Measurements from ENCODE around the gene MILR1.

Gene MILR1

DNA sequence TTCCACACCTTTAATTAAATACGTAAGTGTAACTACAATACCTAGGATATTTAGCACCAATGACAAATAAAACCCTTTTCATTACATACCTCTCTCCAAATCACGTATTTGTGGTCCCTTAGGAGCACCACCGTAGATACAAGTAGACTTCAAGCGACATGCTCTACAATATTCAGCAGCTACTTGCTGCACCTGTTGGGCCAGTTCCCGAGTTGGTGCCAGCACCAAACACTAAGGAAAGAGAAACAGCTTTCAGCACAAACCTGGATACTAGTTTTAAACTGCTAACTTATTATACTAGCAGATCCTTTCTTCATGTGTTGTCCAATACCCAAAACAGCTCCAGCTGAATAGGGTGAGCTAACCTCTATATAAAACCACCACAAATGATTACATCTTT is 54.4 kb downstream of the MILR1 start:
- TF ChIP-seq, protein P1, sequence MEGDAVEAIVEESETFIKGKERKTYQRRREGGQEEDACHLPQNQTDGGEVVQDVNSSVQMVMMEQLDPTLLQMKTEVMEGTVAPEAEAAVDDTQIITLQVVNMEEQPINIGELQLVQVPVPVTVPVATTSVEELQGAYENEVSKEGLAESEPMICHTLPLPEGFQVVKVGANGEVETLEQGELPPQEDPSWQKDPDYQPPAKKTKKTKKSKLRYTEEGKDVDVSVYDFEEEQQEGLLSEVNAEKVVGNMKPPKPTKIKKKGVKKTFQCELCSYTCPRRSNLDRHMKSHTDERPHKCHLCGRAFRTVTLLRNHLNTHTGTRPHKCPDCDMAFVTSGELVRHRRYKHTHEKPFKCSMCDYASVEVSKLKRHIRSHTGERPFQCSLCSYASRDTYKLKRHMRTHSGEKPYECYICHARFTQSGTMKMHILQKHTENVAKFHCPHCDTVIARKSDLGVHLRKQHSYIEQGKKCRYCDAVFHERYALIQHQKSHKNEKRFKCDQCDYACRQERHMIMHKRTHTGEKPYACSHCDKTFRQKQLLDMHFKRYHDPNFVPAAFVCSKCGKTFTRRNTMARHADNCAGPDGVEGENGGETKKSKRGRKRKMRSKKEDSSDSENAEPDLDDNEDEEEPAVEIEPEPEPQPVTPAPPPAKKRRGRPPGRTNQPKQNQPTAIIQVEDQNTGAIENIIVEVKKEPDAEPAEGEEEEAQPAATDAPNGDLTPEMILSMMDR (IDR thresholded peaks at IDR 0.05; ENCODE audit: low read depth, low read length, missing control alignments) = no peak
- no peak for DNase-seq (ENCODE audit: extremely low read depth, low read depth)
- H3K4me3 ChIP-seq (replicated peaks; ENCODE audit: low read depth, low read length) = peak overlapping the region; percentile 98; the same call in 1 of the 2 replicates

DNA sequence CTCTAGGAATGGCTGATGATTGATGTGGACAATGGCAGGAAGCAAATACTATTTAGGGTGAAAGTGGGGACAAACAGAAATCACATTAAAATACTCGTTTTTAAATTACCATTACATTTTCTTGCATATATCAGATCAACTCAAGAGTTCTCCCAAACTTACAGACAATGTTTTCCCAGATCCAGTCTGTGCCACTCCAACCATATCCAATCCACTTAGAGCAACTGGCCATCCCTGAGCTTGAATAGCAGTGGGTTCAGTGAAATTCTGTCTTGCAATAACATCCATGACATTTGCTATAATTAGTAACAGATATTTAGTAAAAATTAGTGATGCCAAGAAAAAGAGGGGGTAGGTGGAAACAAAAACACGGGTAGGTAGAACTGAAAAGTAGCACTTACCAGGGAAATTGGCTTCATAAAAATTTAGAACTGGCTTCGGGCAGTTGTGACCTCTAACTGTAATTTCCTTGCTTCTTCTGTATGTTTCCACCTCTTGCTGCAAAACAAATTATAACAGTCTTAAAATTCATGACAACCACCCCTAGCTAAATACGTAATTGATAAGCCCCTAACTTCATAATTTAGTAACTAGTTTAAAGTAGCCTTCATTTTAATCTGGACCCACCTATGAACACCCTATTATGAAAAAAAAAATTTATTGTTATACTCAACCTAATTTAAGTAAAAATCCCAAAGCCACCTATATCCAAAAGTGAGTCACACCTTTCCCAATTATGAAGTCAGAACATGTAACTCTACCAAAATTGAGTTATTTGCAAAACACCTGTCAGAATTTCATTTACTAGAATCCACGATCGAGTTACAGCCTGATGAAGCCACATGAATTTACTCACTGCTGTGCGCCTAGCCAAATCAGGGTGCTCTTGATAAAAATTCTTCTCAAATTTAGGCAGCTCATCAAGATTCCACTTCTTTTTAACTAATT is 55.2 kb downstream of the MILR1 start:
- no peak for DNase-seq (ENCODE audit: extremely low read depth, low read depth)
- TF ChIP-seq, protein P1 (IDR thresholded peaks at IDR 0.05; ENCODE audit: low read depth, low read length, missing control alignments) = no peak
- H3K4me3 ChIP-seq (replicated peaks; ENCODE audit: low read depth, low read length) = peak overlapping the region; percentile 98

DNA sequence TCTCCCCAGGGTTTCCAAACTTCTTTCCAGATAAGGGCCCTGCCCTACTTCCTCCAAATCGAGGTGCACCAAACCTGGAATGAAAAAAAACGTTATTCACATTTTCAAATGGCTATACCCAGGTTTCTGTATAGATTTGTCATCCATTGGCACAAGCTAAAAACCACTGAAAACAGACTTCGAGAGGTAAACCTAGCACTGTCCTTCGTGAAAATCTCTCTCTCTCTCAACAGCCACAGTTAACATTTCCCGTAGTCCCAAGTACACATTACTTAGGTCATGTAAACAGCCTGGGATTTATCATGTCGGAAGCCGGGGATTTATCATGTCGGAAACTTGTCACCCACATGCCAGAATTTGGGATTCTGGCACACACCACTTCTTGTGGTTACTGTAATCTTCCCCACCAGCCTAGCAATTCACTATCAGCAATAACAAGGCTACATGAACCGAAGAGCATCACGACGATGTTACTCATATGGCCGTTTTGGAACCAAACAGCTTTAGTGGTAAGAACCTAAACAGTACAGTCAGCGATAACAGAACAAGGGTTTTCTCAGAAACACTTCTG is 55.9 kb downstream of the MILR1 start:
- H3K4me3 ChIP-seq (replicated peaks; ENCODE audit: low read depth, low read length) = peak overlapping the region; percentile 98
- DNase-seq (ENCODE audit: extremely low read depth, low read depth) = no peak
- TF ChIP-seq, protein P1 (IDR thresholded peaks at IDR 0.05; ENCODE audit: low read depth, low read length, missing control alignments) = no peak

DNA sequence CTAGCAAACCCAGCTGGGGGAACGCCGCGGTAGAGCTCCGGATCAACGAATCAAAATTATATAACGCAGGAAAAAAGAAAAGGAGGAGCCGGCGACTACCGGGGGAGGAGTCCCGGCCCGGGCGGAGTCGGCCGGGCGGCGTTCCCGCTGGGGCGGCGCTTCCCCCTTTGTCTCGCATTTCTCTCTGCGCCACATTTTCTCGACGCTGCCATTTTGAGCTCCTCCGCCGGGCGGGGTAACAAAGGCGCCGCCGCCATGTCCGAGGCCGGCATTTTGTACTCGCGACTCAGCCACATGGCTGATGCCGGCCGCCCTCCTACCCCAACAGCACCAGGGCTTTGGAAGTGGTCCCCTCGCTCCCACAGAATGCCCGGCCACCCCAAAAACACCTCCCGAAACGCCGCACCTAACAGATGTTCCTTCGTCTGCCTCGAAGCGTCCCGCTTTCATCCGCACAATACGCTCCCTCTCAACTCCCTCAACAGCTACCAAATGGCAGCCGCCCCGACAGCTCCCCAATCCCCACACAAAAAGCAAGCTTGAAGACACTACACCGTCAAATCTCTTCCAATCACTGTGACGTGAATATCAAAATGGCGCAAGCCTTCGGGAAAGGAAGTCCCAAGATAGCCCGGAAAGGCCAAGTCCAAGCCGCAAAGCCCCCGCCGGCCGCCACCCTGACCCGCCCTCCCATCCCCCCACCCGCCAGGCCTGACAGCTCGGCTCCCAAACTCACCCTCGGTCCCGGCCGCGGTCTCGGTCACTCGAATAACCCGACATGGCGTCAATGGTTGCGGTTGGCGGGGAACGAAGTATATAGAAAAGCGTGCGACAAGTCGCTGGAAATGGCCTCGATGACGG is 56.7 kb downstream of the MILR1 start:
- H3K4me3 ChIP-seq (replicated peaks; ENCODE audit: low read depth, low read length) = peak overlapping the region; percentile 98
- TF ChIP-seq, protein P1 (IDR thresholded peaks at IDR 0.05; ENCODE audit: low read depth, low read length, missing control alignments) = no peak
- DNase-seq (ENCODE audit: extremely low read depth, low read depth) = peak; percentile 57

DNA sequence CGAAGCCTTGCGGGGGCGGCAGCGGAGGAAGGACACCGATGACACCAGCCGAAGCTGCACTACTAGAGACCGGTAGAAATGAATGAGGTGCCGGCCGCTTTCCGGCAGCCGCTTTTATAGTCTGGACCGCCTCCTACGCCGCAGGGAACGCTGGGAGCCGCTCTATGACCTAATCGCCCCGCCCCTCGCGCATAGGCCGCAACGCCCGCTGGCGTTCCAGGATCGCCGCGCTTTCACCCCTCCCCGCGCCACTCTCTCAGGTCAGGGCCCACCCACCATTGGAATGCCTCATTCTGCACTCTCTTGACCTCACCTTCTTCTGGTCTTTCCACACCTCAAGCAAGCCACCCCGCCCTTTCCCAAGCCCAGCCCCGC is 57.3 kb downstream of the MILR1 start, which contains the start of gene DDX5:
TSS of gene DDX5 (minus strand) at position 89 of the 375 bp plus-strand sequence. CDS start 170 bp downstream, outside the sequence.
- peak within 1 kb of the TSS; percentile 98 for H3K4me3 ChIP-seq (replicated peaks; ENCODE audit: low read depth, low read length)
- DNase-seq (ENCODE audit: extremely low read depth, low read depth) = peak; percentile 91
- TF ChIP-seq, protein P1 (IDR thresholded peaks at IDR 0.05; ENCODE audit: low read depth, low read length, missing control alignments) = no peak

All from HFF-Myc (cell line).